Activated CD4-positive, alpha-beta T cell treated with anti-CD3 and anti-CD28 coated beads, Interleukin-2, amount 50 U/mL, for 24 hours (primary cell): ENCODE measurements around the gene OR2L13.
"Not testable (repeated sequence)": the region's sequence is repeated elsewhere in the genome, so short reads cannot be mapped to it uniquely, and the experiment has no call there.

Source experiments
- DNase-seq, 2 donors: peaks; one replicate each; pipeline ENCODE4 v3.0.0-alpha.2; 2020; ENCODE audit warnings: low read depth in 1 of 2, low spot score in 1 of 2

The OR2L13 gene, protein sequence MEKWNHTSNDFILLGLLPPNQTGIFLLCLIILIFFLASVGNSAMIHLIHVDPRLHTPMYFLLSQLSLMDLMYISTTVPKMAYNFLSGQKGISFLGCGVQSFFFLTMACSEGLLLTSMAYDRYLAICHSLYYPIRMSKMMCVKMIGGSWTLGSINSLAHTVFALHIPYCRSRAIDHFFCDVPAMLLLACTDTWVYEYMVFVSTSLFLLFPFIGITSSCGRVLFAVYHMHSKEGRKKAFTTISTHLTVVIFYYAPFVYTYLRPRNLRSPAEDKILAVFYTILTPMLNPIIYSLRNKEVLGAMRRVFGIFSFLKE

DNA sequence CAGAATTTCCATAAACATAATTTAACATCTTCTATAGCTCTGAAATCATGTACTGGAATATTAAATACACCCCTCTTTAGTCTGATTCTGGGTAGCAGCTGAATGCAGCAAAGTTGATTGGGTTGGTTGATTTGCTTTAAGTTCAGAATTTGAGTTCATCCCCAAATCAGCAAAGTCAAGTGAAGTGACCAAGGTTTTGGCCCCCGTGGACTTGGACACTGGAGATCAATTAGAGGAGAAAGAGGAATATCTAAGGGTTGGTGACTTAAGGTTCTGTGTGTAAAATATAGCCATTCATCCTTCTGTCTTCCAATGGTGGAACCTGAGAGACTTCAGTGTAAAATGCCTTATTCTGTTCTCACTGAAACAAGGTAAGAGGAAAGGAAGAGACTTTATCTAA lies at the start of gene OR2L13:
Gene OR2L13 (plus strand): TSS at position 301 of the 400 bp plus-strand sequence. CDS start 4,192 bp downstream, outside the sequence.
- no peak for DNase-seq

DNA sequence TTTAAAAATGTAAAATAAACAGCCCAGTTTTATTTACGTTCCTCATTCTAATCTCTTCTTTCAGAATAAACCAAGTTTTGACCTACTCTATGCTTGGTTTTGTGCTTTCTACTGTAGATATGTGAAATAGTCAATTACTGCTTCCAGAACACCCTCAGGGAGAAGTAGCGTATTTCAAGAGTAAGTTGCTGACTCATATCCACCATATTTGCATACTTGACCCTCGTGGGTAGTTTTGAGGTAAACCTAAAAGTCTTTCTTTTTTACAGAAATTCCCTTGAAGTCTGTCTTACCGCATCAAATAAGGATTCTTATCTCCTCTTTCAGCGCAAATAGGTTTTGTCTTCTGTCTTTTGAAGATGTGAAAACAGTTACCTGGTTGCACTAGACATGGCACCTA lies 49.8 kb upstream of the OR2L13 start:
- no peak for DNase-seq

DNA sequence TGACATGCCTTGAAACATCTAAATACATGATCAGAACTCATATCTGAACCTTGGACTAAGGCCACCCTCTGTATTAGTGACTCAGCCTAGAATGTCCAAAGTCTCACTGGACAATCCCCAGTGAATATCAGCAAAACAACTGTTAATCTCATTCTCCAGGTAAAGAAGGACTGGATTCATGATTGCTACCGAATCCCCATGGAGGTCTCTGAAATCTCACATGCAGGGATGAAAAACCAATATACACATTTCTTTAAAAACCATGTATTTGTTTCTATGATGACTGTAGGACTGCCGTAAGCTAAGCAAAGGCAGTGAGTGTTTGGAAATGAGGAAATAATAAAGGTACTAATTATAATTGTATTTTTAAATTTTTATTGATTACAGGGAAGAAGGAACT lies 48.4 kb upstream of the OR2L13 start, which contains the start of gene OR2L3:
Gene OR2L3 (plus strand): TSS at position 301 of the 400 bp plus-strand sequence. CDS start 13,846 bp downstream, outside the sequence.
- no peak for DNase-seq

DNA sequence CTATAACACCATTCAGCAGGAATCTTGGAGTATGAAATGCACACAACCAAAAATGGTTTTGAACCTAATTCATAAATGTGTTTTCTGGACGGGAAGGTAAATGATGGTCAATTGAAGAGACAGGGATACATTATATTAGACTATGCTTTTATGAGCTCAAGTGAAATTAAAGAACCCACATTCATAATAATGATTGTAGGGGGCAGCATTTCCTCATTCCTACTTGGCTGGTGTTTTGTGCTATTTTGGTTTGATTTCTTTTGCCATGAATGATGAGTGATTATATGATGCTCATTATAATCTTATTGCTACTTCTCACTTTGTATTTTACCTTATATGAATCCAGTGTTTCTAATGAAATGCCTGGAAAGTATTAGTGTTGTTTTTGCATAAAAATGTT lies 48.0 kb upstream of the OR2L13 start:
- no peak for DNase-seq

DNA sequence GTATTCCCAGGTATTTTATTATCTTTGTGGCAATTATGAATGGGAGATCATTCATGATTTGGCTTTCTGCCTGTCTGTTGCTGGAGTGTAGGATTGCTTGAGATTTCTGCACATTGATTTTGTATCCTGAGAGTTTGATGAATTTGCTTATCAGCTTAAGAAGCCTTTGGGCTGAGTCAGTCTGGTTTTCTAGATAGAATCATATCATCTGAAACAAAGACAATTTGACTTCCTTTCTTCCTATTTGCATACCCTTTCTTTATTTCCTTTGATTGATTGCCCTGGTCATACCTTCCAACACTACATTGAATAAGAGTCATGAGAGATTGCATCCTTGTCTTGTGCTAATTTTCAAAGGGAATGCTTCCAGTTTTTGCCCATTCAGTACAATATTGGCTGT lies 40.3 kb upstream of the OR2L13 start:
- no peak for DNase-seq

DNA sequence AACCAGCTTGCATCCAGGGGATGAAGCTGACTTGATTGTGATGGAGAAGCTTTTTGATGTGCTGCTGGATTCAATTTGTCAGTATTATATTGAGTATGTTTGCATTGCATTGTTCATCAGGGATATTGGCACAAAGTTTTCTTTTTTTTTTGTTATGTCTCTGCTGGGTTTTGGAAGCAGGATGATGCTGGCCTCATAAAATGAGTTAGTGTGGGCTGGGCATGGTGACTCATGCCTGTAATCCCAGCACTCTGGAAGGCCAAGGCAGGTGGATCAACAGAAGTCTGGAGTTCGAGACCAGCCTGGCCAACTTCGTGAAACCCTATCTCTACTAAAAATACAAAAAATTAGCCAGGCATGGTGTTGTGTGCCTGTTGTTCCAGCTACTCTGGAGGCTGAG lies 39.7 kb upstream of the OR2L13 start:
- no peak for DNase-seq

DNA sequence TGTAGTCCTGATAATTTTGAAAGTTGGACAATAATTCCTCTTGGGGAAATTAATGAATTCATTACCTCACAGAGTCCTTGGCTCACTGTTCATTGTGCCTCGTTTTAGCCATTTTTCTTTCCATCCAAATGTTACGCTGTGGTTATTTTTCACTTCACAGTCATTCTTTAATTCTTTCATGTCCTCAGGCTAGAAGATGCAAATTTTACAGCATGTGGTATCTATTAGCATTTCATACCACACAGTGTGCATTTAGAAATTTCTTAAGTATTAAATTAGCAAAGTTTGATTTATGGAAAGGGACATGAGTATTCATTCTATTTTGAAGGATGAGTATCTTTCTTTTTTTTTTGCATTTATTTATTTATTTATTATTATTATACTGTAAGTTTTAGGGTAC lies 29.9 kb upstream of the OR2L13 start:
- no peak for DNase-seq

DNA sequence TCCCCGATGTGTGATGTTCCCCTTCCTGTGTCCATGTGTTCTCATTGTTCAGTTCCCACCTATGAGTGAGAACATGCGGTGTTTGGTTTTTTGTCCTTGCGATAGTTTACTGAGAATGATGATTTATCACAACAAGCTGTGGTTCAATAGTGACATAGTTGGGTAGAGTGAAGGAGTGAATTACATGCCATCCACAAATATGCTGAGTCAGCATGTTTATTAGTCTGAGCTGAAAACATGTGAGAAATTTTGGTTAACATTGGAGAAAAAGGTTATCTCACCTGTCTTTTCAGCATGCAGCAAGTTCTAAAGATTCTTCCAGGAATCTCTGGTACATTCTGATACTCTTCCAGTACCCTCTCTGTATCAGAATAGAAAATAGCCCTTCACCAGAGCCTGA lies 29.4 kb upstream of the OR2L13 start:
- no peak for DNase-seq

DNA sequence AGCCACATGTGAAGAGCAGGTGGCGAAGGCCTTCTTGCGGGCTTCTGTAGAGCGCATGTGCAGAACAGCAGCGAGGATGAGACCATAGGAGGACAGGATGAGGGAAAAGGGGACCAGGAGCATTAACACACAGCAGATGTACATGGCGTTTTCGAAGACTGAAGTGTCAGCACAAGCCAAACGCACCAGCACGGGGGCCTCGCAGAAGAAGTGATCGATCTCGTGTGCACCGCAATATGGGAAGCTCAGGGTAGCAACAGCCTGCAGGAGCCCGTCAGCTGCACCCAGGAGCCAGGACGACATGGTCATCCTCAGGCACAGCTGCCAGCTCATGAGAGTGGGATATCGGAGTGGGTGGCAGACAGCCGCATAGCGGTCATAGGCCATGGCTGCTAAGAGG lies 11.1 kb upstream of the OR2L13 start:
- not testable (repeated sequence) for DNase-seq

DNA sequence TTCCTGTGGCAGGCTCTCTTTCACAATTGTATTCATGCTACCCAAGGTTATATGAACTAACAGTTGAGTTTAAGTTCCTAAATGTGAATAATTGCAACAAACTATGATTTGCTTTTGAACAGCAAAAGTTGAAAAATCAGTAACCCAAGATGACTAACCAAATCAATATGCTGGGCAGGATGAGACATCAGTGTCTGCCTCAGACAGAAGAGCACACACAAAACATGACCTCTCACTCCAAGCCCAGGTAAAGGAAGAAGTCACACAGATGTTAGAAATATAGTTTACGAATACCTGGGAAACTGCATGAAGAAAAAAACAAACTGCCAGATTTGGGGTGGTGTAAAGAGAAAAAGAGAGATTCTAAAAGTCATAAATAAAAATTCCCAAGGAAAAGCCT lies 3.5 kb downstream of the OR2L13 start:
- DNase-seq = no peak

DNA sequence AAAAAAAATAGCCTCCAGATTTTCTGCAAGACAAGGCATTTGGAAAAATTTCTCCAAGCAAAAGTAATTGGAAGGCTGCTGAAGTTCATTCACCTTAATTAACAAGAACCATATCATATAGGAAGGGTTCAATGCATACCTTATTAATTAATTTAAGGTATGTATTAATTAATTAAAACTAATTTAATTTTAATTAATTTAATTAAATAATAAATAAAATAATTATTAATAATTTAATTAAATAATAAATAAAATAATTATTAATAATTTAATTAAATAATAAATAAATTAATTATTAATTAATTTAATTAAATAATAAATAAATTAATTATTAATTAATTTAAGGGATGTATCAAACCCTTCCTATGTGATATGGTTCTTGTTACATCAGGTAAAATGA lies 7.9 kb downstream of the OR2L13 start:
- no peak for DNase-seq

DNA sequence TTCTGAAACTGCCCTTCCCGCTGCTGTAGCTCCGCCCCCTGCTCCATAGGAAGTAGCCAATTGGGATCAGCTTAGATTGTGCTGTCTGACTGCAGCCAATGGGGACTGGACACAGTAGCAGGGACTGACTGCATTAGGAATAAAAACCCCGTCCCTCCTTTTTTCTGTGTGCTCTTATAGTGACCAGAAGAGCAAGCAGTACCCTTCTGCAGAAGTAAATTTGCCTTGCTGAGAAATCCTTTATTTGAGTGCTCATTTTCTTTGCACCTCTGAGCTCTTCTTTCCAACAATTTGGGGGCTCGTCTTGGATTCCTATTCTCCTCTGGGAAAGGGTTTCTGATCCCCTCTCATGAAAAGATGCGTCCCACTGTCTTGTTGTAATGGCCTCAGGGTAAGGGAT lies 16.2 kb downstream of the OR2L13 start:
- DNase-seq = no peak

DNA sequence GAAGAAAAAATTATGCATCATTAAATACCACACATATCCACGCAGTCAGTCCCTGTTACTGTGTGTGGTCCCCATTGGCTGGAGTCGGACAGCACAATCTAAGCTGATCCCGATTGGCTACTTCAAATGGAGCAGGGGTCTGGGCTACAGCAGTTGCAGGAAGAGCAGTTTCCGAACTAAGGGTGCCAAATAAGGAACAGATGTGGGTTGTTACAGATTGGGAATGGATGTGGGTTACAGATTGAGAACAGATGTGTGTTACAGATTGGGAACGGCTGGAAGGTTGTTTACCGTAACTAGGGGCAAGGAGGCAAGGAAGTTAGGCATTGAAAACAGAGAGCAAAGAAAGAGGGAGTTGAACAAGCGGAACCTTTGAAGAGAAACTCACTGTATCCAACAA lies 19.9 kb downstream of the OR2L13 start:
- DNase-seq = no peak

DNA sequence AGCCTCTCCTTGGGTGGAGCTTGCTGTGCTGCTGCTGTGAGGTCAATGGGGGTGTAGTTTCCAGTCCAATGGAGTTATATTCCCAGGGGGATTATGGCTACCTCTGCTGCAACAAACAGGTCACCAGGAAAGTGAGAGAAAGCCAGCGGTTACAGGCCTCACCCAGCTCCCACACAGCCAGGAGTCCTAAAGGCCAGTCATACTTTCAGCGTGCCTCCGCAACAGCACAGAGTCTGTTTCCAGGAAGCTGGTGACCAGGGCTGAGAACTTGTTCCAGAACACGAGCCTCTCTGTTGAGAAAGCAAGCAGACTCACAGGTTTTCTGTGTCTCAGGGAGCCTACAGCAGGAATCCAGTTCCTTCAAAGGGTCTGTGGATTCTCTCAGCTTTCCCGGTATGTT lies 32.7 kb downstream of the OR2L13 start:
- no peak for DNase-seq

DNA sequence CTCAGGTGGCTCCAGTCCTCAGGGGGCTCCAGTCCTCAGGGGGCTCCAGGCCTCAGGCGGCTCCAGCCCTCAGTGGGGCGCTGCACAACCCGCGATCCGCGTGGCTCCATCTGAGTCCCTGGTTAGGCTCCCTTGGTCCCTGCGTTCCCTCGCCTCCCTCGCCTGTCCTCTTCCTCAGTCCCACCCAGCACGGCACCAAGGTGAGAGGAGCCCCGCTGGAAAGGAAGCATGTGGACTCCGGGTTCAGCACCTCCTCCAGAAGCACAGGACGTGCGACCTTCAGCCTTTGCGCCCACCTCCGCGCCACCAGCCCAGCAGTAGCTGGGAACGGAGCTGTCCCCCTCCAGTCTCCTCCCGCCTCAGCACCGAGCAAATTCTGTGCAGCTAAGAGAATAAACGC lies 41.8 kb downstream of the OR2L13 start:
- DNase-seq = no peak

DNA sequence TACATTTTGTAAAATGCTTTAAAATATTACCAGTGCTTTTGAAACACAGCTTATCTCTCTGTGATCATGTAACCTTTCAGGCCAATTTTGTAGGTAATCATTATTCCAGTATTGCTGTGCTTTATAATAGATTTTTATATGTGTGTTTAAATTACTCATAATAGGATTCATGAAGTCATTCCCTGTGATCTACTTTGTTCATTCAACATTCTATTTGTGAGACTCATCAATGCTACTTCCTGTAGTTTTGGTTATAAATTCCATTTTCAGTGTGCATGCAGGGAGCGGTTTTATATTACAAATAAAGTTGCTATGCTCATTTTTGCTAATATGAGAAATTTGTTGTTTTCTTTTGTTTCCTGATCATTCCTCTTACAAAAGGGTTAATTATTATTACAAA lies 45.9 kb downstream of the OR2L13 start:
- DNase-seq = no peak

DNA sequence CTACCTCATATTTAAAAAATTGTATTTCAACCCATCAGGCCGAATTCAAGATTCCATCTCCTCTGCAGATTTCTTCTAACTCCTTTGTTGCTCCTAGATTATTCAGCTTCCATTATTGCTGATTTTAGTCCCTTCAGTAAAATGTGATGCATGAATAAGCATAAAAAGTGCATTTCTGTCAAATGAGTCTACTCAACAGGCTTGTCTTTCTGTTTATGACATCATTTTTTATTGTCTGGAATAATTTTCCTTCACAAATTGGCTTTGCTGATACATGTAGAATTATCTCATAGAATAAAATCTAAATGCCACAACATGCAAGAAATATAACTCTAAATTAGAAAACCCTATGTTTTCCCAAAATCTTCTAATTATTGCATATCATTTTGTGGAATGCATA lies 48.3 kb downstream of the OR2L13 start:
- no peak for DNase-seq

DNA sequence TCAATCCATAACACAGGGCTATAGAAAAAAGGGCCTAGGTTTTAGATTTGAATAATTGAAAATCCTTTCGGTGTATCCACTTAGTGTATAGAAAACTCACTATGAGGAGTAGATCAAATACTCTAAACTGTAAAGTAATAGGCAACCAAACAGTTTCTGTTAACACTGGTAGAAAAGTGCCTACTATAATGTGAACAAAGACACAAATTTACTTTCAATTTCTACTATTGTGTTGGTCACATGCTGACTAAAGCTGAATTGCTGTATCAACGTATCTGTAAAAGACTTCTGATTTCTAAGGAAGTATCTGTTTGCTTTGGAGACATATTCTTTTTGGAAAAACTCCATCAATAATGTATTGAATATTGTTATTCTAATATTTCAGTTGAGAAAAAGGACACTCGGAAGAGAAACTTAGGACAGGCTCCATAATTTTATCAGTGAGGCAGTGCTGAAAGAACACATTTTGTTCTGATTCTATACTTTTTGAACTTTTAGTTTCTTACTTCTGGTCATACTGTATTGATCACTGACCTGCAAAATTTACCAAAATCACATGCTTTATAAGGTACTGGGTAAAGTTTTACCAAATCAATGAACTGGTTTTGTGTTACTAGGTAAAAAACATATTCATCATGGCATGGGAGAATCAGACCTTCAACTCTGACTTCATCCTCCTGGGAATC lies 49.7 kb downstream of the OR2L13 start, which contains the start of gene OR2M5:
Gene OR2M5 (plus strand): TSS at position 636 of the 686 bp plus-strand sequence. CDS start 0 bp downstream, at position 636.
- DNase-seq = no peak
